ENCODE data around the gene VAV1. TPM values are rescaled to one million over a fixed set of nuclear protein-coding genes. Genes with fewer than 3 reads are reported as not detected.
A peak's percentile ranks its signal among the peaks of the same experiment; 100 is the strongest.
"Not testable (repeated sequence)": the region's sequence is repeated elsewhere in the genome, so short reads cannot be mapped to it uniquely, and the experiment has no call there.

The VAV1 gene
- total RNA-seq, 1 donor from 2014 or later = 1.3 TPM

- ATAC-seq = no peak
Observed at GRCh38 chr19:6790194-6791128, 18.0 kb downstream of the VAV1 start.

GRCh38 chr19:6791237-6791636, 18.7 kb downstream of the VAV1 start:
- ATAC-seq = no peak

- ATAC-seq = no peak
Observed at GRCh38 chr19:6793411-6793810, 20.9 kb downstream of the VAV1 start.

GRCh38 chr19:6793973-6794372, 21.5 kb downstream of the VAV1 start:
- no peak for ATAC-seq

- ATAC-seq = no peak
Observed at GRCh38 chr19:6794686-6795431, 22.4 kb downstream of the VAV1 start.

GRCh38 chr19:6796278-6796677, 23.8 kb downstream of the VAV1 start:
- ATAC-seq = no peak

- no peak for ATAC-seq
Observed at GRCh38 chr19:6797646-6798045, 25.1 kb downstream of the VAV1 start.

GRCh38 chr19:6800160-6800790, 27.8 kb downstream of the VAV1 start:
- ATAC-seq = not testable (repeated sequence)

GRCh38 chr19:6800991-6801484, 28.5 kb downstream of the VAV1 start:
- ATAC-seq = peak; percentile 89

GRCh38 chr19:6801485-6802086, 29.1 kb downstream of the VAV1 start:
- peak; percentile 61 for ATAC-seq

GRCh38 chr19:6802336-6803035, 30.0 kb downstream of the VAV1 start:
- peak; percentile 49 for ATAC-seq

- no peak for ATAC-seq
Observed at GRCh38 chr19:6803036-6803404, 30.5 kb downstream of the VAV1 start.

- ATAC-seq = no peak
Observed at GRCh38 chr19:6806488-6806887, 34.0 kb downstream of the VAV1 start.

- no peak for ATAC-seq
Observed at GRCh38 chr19:6807291-6807690, 34.8 kb downstream of the VAV1 start.

- no peak for ATAC-seq
Observed at GRCh38 chr19:6808494-6808893, 36.0 kb downstream of the VAV1 start.

GRCh38 chr19:6809262-6809661, 36.8 kb downstream of the VAV1 start:
- ATAC-seq = no peak

GRCh38 chr19:6811378-6811777, 38.9 kb downstream of the VAV1 start:
- ATAC-seq = no peak

- peak; percentile 81 for ATAC-seq
Observed at GRCh38 chr19:6811906-6812305, 39.4 kb downstream of the VAV1 start.

GRCh38 chr19:6812612-6813011, 40.1 kb downstream of the VAV1 start:
- ATAC-seq = no peak

GRCh38 chr19:6813659-6814058, 41.2 kb downstream of the VAV1 start:
- no peak for ATAC-seq

- no peak for ATAC-seq
Observed at GRCh38 chr19:6817179-6817578, 44.7 kb downstream of the VAV1 start.

- no peak for ATAC-seq
Observed at GRCh38 chr19:6818246-6818645, 45.7 kb downstream of the VAV1 start.
